Neutrophil (primary cell): ENCODE measurements around the gene UBXN4.
"Not testable (repeated sequence)": the region's sequence is repeated elsewhere in the genome, so short reads cannot be mapped to it uniquely, and the experiment has no call there.

Source experiments
- H3K27ac ChIP-seq: fragments of 200-600 bp; sonication (generic); 2 replicates; pipeline ENCODE4 v1.5.1; 2016; ENCODE audit warnings: mild to moderate bottlenecking, moderate library complexity
- H3K27me3 ChIP-seq: fragments of 200-600 bp; sonication (generic); 2 replicates; pipeline ENCODE4 v1.6.0; 2016; ENCODE audit warnings: mild to moderate bottlenecking
- H3K36me3 ChIP-seq: fragments of 200-600 bp; sonication (generic); 2 replicates; pipeline ENCODE4 v1.5.1; 2017
- H3K4me1 ChIP-seq, 2 experiments: fragments of 200-600 bp in 1 of 2; sonication (generic) in 1 of 2; 1 replicate in 1 of 2; 2 replicates in 1 of 2; pipeline versions ENCODE4 v1.5.1 to v1.6.1; 2013 to 2016; ENCODE audit warnings: low read depth in 1 of 2, low read length in 1 of 2, mild to moderate bottlenecking in 1 of 2, moderate library complexity in 1 of 2; ENCODE audit not compliant: control insufficient read depth in 1 of 2, insufficient read depth in 1 of 2
- H3K4me3 ChIP-seq, 2 experiments: fragments of 200-600 bp in 1 of 2; sonication (generic) in 1 of 2; 1 replicate in 1 of 2; 2 replicates in 1 of 2; pipeline ENCODE4 v1.5.1; 2013 to 2016; ENCODE audit warnings: low read depth in 1 of 2, low read length in 1 of 2, mild to moderate bottlenecking in 1 of 2, moderate library complexity in 1 of 2
- H3K9me3 ChIP-seq: fragments of 200-600 bp; sonication (generic); 2 replicates; pipeline ENCODE4 v1.5.1; 2016
- TF ChIP-seq, protein P1 (sequence below): fragments of 200-600 bp; sonication (generic); IDR thresholded peaks from 2 replicates; pipeline ENCODE4 v1.5.1; 2016; ENCODE audit warnings: antibody characterized with exemption

UBXN4 gene, protein sequence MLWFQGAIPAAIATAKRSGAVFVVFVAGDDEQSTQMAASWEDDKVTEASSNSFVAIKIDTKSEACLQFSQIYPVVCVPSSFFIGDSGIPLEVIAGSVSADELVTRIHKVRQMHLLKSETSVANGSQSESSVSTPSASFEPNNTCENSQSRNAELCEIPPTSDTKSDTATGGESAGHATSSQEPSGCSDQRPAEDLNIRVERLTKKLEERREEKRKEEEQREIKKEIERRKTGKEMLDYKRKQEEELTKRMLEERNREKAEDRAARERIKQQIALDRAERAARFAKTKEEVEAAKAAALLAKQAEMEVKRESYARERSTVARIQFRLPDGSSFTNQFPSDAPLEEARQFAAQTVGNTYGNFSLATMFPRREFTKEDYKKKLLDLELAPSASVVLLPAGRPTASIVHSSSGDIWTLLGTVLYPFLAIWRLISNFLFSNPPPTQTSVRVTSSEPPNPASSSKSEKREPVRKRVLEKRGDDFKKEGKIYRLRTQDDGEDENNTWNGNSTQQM

GRCh38 chr2:135741395-135742324 is at the start of gene UBXN4:
Gene UBXN4 (plus strand): TSS chr2:135741855. CDS start chr2:135741930, 75 bp downstream.
- Histone ChIP-seq H3K27me3 (no peaks in the 10 kb centered on the region), H3K4me3 (peak within 1 kb of the TSS; percentile 91 to 92), H3K4me1 (peaks cover 21 to 28% of the 10 kb centered on the region in 2 experiments), H3K9me3 (no peaks in the 10 kb centered on the region), H3K27ac (peak within 1 kb of the TSS; percentile 96), H3K36me3 (no peaks in the 10 kb centered on the region)
- TF ChIP-seq, protein P1, sequence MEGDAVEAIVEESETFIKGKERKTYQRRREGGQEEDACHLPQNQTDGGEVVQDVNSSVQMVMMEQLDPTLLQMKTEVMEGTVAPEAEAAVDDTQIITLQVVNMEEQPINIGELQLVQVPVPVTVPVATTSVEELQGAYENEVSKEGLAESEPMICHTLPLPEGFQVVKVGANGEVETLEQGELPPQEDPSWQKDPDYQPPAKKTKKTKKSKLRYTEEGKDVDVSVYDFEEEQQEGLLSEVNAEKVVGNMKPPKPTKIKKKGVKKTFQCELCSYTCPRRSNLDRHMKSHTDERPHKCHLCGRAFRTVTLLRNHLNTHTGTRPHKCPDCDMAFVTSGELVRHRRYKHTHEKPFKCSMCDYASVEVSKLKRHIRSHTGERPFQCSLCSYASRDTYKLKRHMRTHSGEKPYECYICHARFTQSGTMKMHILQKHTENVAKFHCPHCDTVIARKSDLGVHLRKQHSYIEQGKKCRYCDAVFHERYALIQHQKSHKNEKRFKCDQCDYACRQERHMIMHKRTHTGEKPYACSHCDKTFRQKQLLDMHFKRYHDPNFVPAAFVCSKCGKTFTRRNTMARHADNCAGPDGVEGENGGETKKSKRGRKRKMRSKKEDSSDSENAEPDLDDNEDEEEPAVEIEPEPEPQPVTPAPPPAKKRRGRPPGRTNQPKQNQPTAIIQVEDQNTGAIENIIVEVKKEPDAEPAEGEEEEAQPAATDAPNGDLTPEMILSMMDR, result peak; percentile 45

GRCh38 chr2:135694711-135695110 is 46.9 kb upstream of the UBXN4 start:
- Histone ChIP-seq H3K9me3 (no peaks in the 10 kb centered on the region), H3K4me3 (no peak overlapping the region), H3K27me3 (no peaks in the 10 kb centered on the region), H3K27ac (no peak overlapping the region), H3K36me3 (no peaks in the 10 kb centered on the region), H3K4me1 (no peaks in the 10 kb centered on the region)
- TF ChIP-seq, protein P1, result no peak

GRCh38 chr2:135698838-135699237 is 42.8 kb upstream of the UBXN4 start:
- TF ChIP-seq, protein P1, result no peak

GRCh38 chr2:135701442-135701841 is 40.2 kb upstream of the UBXN4 start:
- TF ChIP-seq, protein P1, result no peak
- H3K4me1 ChIP-seq, result no peaks in the 10 kb centered on the region
- no peaks in the 10 kb centered on the region for H3K27me3 ChIP-seq
- no peaks in the 10 kb centered on the region for H3K9me3 ChIP-seq
- no peaks in the 10 kb centered on the region for H3K36me3 ChIP-seq
- no peak overlapping the region for H3K27ac ChIP-seq
- H3K4me3 ChIP-seq, result no peak overlapping the region

More at GRCh38 chr2:135698838-135699237, 42.8 kb upstream of the UBXN4 start:
- H3K4me3 ChIP-seq, result no peak overlapping the region
- H3K4me1 ChIP-seq, result no peaks in the 10 kb centered on the region
- H3K36me3 ChIP-seq, result no peaks in the 10 kb centered on the region
- H3K9me3 ChIP-seq, result no peaks in the 10 kb centered on the region
- H3K27ac ChIP-seq, result no peak overlapping the region
- H3K27me3 ChIP-seq, result no peaks in the 10 kb centered on the region

DNA sequence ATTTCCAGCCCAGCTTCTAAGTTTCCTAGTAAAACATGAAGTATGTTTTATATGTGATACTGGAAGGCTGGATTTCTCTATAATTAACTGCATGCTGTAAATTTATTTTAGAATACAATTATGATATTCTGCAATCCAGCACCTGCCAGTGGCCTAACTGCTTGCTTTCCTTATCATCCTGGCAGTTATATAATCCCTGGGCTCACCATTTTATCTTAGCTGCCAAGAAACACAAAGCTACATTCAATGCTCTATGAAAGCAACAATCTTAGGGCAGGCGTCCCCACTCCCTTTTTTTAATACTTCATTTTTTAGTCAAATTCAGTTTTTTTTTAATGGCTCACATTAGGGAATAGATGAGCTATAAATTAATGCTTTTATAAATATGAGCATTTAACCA is 38.4 kb upstream of the UBXN4 start:
- no peaks in the 10 kb centered on the region for H3K9me3 ChIP-seq
- no peaks in the 10 kb centered on the region for H3K4me1 ChIP-seq
- H3K4me3 ChIP-seq, result no peak overlapping the region
- no peaks in the 10 kb centered on the region for H3K36me3 ChIP-seq
- H3K27ac ChIP-seq, result no peak overlapping the region
- TF ChIP-seq, protein P1, result no peak
- H3K27me3 ChIP-seq, result no peaks in the 10 kb centered on the region

DNA sequence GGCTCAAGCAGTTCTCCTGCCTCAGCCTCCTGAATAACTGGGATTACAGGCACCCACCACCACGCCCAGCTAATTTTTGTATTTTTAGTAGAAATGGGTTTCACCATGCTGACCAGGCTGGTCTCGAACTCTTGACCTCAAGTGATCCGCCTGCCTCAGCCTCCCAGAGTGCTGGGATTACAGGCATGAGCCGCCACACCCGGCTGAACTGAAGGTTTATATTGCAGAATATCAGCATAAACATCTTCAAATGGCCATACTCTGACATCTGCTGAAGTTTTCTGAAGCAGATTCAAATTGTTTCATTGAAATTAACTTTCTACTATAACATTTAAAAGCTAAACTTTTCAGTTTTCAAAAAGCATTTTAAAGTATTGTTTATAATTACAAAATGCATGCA is 37.6 kb upstream of the UBXN4 start:
- H3K27me3 ChIP-seq, H3K4me3 ChIP-seq, H3K27ac ChIP-seq, H3K9me3 ChIP-seq, H3K4me1 ChIP-seq, H3K36me3 ChIP-seq: not testable (repeated sequence)
